ENCODE measurements around the gene LPCAT2.

The LPCAT2 gene

GRCh38 chr16:55529018-55529417, 20.1 kb downstream of the LPCAT2 start:
- TF ChIP-seq ZNF70 (CRISPR knock-in tag; IDR thresholded peaks at IDR 0.05) (no peak), ZNF8 (CRISPR knock-in tag; IDR thresholded peaks at IDR 0.05) (no peak), ISL1 (CRISPR knock-in tag; IDR thresholded peaks at IDR 0.05) (no peak), SNAI2 (CRISPR knock-in tag; IDR thresholded peaks at IDR 0.05) (no peak), ZFP30 (CRISPR knock-in tag; IDR thresholded peaks at IDR 0.05) (no peak), PATZ1 (CRISPR knock-in tag; IDR thresholded peaks at IDR 0.05; ENCODE audit: borderline replicate concordance) (no peak), ESRRG (CRISPR knock-in tag; IDR thresholded peaks at IDR 0.05) (no peak), RARB (CRISPR knock-in tag; IDR thresholded peaks at IDR 0.05) (no peak), ARNTL (CRISPR knock-in tag; IDR thresholded peaks at IDR 0.05; ENCODE audit: borderline replicate concordance, low read depth) (no peak), ZC3H10 (CRISPR knock-in tag; IDR thresholded peaks at IDR 0.05) (no peak), POU6F1 (CRISPR knock-in tag; IDR thresholded peaks at IDR 0.05; ENCODE audit: borderline replicate concordance, low read depth) (no peak), TCF4 (CRISPR knock-in tag; IDR thresholded peaks at IDR 0.05; ENCODE audit: borderline replicate concordance) (no peak), ZFP3 (CRISPR knock-in tag; IDR thresholded peaks at IDR 0.05) (no peak), OSR1 (CRISPR knock-in tag; IDR thresholded peaks at IDR 0.05) (no peak), CSDC2 (CRISPR knock-in tag; IDR thresholded peaks at IDR 0.05) (no peak), PPARA (CRISPR knock-in tag; IDR thresholded peaks at IDR 0.05; ENCODE audit: borderline replicate concordance) (no peak), BACH2 (CRISPR knock-in tag; IDR thresholded peaks at IDR 0.05; ENCODE audit: borderline replicate concordance) (no peak)
- TF ChIP-seq, protein P1, sequence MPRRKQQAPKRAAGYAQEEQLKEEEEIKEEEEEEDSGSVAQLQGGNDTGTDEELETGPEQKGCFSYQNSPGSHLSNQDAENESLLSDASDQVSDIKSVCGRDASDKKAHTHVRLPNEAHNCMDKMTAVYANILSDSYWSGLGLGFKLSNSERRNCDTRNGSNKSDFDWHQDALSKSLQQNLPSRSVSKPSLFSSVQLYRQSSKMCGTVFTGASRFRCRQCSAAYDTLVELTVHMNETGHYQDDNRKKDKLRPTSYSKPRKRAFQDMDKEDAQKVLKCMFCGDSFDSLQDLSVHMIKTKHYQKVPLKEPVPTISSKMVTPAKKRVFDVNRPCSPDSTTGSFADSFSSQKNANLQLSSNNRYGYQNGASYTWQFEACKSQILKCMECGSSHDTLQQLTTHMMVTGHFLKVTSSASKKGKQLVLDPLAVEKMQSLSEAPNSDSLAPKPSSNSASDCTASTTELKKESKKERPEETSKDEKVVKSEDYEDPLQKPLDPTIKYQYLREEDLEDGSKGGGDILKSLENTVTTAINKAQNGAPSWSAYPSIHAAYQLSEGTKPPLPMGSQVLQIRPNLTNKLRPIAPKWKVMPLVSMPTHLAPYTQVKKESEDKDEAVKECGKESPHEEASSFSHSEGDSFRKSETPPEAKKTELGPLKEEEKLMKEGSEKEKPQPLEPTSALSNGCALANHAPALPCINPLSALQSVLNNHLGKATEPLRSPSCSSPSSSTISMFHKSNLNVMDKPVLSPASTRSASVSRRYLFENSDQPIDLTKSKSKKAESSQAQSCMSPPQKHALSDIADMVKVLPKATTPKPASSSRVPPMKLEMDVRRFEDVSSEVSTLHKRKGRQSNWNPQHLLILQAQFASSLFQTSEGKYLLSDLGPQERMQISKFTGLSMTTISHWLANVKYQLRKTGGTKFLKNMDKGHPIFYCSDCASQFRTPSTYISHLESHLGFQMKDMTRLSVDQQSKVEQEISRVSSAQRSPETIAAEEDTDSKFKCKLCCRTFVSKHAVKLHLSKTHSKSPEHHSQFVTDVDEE (CRISPR knock-in tag; IDR thresholded peaks at IDR 0.05), result no peak
- ATAC-seq, result no peak

- no peak for ATAC-seq
- TF ChIP-seq, protein P1 (CRISPR knock-in tag; IDR thresholded peaks at IDR 0.05), result no peak
- TF ChIP-seq ZFP30 (CRISPR knock-in tag; IDR thresholded peaks at IDR 0.05) (no peak), ZNF70 (CRISPR knock-in tag; IDR thresholded peaks at IDR 0.05) (no peak), PATZ1 (CRISPR knock-in tag; IDR thresholded peaks at IDR 0.05; ENCODE audit: borderline replicate concordance) (no peak), BACH2 (CRISPR knock-in tag; IDR thresholded peaks at IDR 0.05; ENCODE audit: borderline replicate concordance) (no peak), TOX (CRISPR knock-in tag; IDR thresholded peaks at IDR 0.05; ENCODE audit: borderline replicate concordance) (no peak), TCF4 (CRISPR knock-in tag; IDR thresholded peaks at IDR 0.05; ENCODE audit: borderline replicate concordance) (no peak), OSR1 (CRISPR knock-in tag; IDR thresholded peaks at IDR 0.05) (no peak), ESRRG (CRISPR knock-in tag; IDR thresholded peaks at IDR 0.05) (no peak)
Observed at GRCh38 chr16:55530316-55530856, 21.5 kb downstream of the LPCAT2 start.
